Measurements from ENCODE around the gene GDPD5.

Gene GDPD5

DNA sequence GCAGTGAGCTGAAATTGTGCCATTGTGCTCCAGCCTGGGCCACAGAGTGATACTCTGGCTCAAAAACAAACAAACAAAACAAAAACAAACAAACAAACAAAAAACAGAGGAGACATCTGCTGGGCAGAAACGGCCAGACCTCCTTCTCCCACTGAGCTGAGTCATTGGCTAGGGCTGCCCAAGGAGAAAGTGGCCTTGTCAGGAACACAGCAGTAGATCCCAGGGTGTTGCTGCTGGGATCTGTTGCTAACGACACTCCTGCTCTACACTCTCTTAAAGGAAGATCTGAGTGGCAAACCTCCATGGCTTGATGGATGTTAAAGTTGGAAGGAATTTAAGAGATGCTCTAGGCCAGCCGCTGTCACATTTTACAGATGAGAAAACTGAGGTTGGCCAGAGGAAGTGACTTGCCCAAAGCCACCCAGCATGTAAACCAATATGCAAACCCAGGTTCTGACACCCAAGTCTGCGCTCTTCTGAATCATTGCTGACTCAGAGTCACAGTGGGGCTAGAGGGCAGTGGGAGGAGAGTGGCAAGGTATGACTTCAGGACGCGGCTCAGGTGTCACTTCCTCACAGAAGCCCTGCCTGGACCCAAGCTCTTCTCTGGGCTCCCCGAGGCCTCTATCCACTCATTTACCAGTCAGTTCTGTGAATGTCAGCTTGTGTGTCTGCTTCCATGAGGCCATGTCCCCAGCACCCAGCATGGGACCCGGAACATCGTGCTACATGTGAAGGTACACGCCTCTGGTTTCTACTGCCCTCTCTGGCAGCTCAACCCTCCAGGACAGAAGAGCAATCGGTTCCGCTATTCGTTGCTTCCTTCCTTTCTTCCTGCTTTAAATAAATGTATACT lies 11.3 kb upstream of the GDPD5 start:
- DNase-seq, result peak; percentile 55 to 74 (median 73)

DNA sequence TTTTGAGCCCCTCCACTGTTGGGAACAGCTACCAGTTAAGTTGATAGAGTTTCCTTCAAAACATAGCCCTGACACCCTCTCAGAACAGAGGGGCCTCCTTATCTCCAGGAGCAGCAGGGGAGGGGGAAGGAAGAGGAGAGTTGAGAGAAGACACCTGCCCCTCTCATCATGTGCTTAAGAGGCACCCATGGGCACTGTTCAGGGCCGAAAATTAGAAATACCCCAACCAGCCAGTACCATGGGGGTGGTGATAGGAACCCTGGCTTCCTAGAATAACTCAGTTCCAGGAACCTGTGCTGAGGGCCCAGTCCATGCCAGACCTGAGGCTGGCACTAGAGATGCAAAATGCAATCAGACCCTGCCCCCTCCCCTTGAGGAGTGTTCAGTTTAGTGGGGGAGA lies 9.3 kb upstream of the GDPD5 start:
- DNase-seq, result no peak

- DNase-seq, result no peak
Observed at GRCh38 chr11:75534259-75535069, 8.7 kb upstream of the GDPD5 start.

DNA sequence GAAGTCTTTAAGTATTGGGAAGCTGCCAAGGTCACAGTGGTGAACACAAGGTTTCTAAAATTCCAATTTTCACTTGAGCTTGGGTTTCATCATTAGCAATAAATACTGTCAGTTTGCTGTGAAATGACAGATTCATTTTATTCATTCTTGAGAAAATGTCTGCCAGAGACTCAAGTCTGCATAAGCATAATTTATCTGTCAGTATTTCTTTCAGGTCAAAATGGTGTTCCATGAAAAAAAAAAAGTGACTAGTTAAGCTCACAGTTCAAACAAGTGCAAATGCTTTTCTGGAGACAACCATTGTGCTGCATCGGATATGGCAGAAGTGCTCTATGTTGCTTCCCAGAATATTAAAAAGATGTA lies 8.1 kb upstream of the GDPD5 start:
- no peak for DNase-seq

DNA sequence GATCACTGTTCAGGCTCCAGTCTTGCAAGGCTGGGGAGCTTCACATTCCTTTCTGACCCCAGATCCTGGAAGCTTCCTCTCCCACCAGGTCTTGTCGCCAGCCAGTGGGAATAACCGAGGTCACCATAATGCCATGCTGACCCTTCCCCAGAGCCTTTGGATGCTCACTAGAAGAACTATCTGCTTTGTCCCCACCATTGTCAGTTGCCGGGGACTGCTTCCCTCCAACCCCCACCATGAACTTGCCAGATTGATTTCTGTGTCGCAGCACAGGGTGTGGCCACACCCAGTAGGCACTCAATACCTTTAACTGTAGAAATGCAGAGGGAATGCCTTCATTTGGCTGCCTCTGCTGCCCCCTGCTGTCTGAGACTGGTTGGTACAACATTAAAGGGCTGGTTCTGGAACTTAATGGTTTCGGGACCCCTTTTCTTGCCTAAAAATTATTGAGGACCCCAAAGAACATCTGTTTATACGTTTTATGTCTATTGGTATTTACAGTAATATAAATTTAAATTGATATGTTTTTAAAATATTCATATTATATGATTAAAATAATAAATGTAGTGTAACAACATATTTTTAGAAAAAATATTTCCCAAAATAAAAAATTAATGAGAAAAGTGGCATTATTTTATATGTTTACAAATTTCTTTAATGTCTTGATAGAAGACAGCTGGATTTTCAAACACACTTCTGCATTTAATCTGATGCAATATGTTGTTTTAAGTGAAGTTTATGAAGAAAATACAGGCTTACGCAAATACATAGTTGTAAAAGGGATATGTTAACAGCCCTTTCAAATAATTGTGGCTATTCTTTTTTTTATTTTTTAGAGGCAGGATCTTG lies 6.7 kb upstream of the GDPD5 start:
- peak; percentile 75 to 86 (median 83) for DNase-seq

GRCh38 chr11:75531325-75531724 lies 5.6 kb upstream of the GDPD5 start:
- DNase-seq, result no peak

- no peak for DNase-seq
Observed at GRCh38 chr11:75530577-75530976, 4.8 kb upstream of the GDPD5 start.

- DNase-seq, result no peak
Observed at GRCh38 chr11:75527938-75528735, 2.4 kb upstream of the GDPD5 start.

GRCh38 chr11:75527130-75527529 lies 1.4 kb upstream of the GDPD5 start:
- DNase-seq, result no peak

- DNase-seq, result no peak
Observed at GRCh38 chr11:75526192-75526541, 426 bp upstream of the GDPD5 start.

DNA sequence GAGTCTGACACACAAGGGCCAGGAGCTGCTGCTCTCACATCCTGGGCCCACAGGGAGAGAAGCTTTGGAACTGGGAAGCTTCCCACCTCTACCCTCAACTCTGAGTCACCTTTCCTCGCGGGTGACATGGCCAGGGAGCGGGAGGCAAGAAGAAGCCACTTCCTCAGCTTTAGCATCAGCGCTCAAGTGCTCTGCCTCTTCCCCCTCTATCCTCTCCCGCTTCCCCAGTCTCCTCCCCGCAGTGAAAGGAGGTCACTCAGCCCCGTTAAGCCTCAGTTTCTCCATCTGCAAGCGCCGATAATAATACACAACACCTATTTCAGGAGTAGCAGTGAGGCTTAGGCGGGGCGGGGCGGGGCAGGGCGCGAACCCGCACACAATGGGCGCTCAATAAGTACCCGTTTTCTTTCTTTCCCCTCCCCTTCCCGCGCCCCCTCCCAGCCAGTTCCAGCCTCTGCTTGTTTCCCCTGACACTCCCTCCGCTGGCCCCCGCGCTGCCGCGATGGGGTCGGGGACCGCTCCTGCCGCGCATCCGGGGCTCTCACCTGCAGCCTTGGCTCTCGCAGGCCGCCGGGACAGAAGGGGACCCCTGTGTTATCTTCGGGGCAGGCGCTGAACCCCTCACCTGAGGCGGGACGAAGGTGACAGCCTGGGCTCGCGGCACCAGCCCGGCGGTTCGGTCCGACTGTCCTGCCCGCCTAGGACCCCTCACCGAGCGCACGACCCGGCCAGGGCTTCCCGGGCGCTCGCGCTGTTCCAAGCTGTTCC lies 892 bp downstream of the GDPD5 start:
- peak; percentile 41 to 70 (median 65) for DNase-seq

DNA sequence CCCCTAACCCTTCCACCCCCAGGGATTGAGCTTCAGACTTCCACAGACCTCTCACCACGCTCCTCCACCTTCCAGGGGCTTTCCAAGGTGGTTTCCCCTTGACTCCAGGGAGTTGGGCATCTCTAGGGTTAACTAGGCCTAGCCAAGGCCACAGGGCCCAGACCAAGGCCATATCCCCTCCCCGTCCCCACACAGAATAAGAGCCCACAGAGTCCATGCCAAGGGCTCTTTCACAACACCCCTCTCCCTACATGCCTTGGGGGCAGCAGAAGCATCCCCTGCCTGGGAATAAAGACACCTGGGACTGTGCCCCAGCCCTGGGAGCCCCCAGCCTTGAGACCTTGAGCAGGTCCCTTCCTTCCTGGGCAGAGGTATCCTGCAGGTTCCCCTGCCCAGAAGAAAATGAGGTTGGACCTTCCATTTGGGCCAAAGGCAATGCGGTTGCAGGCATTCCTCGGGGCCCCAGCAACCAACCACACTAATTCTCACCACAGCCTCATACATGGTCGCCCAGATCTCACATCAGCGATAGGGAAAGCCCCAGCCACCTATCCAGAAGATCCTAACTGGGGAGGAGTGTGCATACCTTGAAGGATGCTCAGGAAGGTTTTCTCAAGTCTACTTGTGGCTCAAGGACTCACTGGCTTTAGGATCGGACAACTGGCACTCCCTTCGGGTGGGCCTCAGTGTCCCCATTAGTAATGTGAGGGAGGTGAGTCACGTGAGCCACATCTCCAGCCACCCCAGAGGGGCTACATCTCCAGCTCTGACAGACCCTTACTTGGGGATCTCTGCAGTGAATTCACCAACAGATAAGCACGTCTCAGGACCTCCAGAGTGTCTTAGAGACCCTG lies 1.7 kb downstream of the GDPD5 start:
- no peak for DNase-seq

GRCh38 chr11:75523189-75523588 lies 2.6 kb downstream of the GDPD5 start:
- no peak for DNase-seq

DNA sequence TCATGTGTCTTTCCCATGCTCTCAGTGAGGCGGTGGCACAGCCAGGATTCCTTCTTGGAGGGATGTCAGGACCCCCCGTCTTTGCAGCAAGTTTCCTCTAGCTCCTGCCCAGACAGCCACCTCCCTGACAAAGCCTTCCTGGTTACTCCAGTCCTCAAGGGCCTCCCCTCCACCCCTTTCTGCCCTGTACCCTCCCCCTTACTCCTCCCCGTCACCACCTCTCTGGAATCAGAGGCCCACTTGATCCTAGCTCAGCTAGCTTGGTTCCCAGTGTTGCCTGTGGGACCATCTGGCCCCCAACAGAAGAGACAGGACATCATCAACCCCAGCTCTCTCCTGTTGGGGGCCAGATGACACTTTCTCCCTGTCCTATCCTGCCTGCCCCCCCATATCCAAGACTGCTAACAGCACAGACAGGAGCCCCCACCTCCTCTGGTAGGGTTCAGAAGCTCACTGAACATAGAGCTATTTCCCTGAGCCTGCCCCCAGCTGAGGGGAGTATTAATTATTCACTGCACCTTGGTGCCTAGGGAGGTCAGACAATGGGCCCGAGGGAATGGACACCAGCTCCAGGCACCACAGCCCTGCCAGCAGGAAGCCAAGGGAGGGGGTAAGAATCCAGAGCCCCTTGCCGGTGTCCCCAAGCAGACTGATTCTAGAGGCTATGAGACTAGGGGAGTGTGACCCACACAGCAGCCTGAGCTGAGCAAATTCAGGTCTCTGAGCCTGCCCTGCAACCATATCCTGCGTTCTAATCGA lies 3.3 kb downstream of the GDPD5 start:
- DNase-seq, result no peak

DNA sequence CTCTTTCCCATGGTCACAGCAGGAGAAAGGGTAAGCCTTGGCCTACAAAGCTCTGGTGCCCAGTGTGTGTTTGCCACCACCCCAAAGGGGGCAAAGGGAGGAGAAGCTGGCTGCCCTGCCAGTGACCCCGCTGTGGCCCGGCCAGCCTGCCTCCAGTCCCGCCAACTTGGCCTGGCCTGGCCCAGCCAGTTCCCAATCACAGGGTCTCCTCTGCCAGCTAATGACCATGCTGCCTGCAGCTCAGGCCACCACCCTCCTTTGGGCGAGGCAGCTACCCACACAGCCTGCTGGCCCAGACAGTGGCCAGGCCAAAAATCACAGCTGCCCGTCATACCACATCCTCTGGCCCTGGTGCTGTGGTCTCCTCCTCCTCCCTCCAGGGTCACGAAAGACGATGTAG lies 5.1 kb downstream of the GDPD5 start:
- no peak for DNase-seq

- DNase-seq, result peak in 1 of 4 experiments; percentile 34
Observed at GRCh38 chr11:75518771-75519653, 6.7 kb downstream of the GDPD5 start.

DNA sequence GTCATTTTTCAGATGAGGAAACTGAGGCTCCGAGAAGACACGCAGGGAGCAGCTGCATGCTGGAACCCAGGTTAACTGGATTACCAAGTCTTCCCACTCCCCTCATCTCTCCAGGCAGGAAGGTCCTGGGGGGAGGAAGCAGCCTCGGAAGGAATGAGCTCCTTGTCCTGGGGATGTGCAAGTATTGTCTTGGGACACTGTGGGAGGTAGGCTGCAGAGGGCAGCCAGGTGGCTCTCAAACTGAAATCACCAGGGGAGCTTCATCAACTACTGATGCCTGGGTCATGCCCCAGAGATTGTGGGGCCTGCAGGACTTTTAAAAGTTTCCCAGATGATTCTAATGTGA lies 7.6 kb downstream of the GDPD5 start:
- no peak for DNase-seq

GRCh38 chr11:75516886-75517285 lies 8.9 kb downstream of the GDPD5 start:
- DNase-seq, result no peak

DNA sequence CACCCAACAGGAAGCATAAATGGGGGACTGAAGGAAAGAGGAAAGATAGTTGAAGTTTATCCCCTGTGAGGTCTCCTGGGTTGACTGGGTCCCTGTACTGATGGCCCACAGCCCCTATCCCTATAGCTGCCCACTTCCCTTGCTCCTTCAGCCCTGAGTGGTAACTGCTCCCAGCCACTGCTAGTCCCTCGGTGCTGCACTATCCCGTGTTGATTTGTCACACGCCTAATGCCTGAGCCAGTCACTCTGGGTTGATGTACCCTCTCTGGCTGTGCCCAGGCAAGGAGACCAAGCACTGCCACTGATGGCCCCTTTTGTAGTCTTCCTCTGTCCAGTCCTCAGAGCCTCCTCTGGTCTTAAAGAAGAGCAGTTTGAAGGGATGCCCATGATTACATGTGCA lies 9.6 kb downstream of the GDPD5 start:
- no peak for DNase-seq

Measured in suppressor macrophage (primary cell).